HG03103 (cell line): ENCODE data around the gene KCNG2.

ENCODE experiments used
- ATAC-seq: cut with Tn5 transposase; IDR thresholded peaks from one replicate; pipeline ENCODE4 v1.9.1; 2021; ENCODE audit warnings: low read depth; ENCODE audit not compliant: unreplicated experiment

KCNG2 gene

DNA sequence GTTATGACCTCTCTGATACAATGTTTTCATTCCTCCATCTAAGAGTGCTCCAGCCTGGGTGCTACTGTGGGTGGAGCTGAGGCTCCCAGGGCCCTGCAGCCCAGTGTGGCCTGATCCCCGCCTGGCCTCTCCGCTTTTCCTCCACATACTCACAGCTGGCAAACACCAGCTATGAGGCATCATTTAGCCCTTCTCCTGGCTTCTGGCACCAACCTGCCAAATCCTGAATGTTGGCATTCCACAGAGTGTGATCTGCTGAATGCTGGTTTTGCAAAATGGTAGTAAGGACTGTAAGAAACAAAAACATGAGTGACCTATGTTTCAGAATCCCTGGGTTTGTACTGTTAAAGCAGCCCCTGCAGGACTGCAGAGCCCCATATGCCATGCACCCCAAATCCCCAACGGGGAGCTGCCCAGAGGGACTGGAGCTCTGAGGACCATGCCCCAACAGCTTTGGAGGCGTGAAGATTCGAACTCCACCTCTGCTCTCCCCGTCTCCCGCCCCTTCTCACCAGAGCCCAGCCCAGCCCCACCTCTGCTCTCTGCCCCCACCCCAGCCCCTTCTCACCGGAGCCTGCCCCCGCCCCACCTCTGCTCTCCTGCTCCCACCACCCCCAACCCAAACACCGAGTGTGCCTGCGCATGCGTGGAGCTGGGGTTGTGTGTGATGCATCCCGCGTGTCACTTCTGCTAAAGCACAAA, 149.5 kb downstream of the KCNG2 start:
- ATAC-seq = no peak

DNA sequence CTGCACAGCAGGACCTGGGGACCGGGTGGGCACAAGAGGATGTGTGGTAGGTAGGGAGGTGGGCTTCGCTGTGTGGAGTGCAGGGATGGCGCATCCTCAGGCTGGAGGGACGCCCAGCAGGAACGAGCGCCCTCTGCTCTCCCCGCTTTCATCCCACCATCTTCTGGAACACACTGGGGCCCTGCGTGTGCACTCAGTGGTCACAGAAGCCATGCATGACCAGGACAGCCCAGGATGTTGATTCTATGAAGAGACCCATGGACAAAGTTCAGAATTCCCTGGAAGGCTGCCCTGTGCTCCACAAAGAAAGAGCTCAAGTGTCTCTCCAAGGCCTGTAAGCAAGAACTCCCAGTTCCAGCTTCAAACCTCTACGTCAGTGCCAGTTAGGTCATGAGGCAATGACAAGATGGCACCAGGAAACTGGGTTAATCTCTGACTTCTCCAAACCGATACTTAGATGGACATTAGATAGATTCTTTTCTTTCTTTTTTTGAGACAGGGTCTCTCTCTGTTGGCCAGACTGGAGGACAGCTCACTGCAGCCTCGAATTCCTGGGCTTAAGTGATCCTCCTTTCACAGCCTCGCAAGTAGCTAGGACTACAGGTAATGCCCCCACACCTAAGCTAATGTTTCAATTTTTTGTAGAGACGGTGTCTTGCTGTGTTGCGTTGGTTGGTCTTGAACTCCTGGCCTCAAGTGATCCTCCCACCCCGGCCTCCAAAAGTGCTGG, 150.3 kb downstream of the KCNG2 start:
- no peak for ATAC-seq

- no peak for ATAC-seq
Observed at GRCh38 chr18:79948719-79949411, 151.1 kb downstream of the KCNG2 start.
